Measurements from ENCODE around the gene MIEF2.

The MIEF2 gene

DNA sequence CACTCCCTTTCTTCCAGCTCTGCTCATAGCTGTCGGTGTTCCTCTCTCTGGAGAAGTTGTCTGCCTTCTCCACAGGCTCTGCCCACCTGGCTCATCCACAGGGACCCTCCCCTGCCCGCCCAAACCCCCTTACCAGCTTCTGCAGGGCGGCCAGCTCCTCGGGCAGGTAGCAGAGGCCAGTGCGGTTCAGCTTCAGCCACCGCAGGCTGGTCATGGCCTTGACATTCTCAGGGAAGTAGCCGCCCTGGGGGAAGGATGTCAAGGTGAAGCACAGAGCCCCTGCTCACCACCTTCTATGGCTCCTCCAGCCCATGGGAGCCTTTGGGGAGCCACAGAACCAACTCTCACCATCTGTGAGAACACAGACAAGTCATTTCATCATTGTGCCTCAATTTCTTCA, 3.7 kb upstream of the MIEF2 start:
- no peak for DNase-seq (ENCODE audit: low read depth)

DNA sequence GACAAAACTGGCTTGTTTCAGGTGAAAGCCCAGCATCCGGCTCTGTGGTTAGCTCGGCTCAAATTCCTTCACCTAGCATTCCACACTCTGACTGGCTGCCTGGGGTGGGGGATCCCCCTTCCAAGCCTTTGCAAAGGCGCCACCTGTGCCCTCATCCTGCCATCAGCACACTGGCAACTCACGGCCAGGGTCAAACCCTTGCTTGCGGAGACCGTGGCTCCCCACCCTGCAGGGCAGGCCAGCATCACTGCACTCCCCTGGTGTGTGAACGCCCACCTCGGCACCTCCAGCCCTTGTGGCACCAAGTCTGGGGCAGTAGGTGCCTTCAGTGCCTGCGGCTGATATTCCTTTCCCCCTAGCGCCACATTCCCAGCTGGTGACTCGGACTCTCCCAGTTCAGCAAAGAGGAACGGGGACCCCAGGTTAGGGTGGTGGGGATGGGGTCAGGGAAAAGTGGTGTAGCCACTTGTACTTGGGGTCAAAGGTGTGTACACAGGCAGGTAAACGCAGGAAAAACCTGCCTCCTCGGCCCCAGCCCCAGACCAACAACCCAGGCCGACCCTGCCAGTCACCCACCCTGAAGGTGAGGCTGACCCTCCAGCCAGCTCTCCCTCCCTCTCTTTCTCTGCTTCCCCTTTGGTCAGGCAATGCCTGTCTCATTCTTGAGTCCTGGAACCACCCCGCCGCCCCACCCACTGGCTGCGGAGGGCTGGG, 3.0 kb upstream of the MIEF2 start:
- DNase-seq (ENCODE audit: low read depth) = no peak

DNA sequence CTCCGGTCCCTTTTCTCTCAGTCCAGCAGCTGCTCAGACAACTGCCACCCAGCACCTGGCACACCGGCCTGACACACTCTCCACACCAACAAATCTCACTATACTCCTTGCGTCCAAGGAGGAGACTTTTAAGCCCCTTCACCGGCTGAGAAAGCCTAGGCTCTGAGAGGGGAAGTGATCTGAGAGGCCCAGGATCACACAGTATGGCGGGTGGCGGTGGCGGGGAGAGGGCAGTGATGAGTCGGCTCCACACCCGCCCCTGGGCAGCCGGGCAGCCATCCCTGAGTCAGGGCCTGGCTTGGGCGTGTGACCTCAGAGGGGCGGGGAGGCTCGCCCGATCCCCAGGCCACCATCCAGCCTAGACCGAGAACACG, 2.5 kb upstream of the MIEF2 start:
- no peak for DNase-seq (ENCODE audit: low read depth)

DNA sequence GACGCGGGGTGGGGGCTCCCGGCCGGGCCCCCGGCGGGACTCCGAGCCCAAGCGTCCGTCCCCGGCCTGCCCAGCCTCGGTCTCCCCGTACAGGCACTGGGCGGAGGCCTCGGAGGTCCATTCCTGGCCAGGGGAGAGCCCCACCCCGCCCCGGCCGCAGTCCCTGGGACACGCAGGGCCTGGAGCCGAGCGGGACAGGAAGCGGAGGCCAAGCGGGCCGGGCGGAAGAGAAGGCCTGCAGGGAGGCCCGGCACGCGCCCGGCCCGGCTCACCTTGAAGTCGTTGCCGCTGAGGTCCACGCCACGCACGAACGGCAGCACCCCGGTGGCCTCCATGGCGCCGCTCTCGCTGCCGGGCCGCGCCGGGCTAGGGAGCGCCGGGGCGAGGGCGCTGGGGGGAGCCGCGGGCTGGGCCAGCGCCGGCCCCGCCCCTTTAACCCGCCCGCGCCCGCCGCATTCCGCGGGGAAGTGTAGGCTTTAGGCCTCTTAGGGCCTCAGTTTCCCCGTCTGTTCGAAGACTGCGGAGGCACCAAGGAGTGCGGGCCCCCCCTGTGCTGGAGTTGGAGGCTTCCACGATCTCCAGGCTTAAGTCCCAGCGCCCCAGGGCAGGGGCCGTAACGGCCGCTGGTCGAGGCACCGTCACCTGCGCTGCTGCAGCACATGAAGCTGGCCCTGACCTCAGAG, 2.0 kb upstream of the MIEF2 start, which contains the start of gene FLII:
Gene FLII (minus strand): TSS at position 383 of the 683 bp plus-strand sequence. CDS start 48 bp downstream, at position 335.
- DNase-seq (ENCODE audit: low read depth) = no peak

DNA sequence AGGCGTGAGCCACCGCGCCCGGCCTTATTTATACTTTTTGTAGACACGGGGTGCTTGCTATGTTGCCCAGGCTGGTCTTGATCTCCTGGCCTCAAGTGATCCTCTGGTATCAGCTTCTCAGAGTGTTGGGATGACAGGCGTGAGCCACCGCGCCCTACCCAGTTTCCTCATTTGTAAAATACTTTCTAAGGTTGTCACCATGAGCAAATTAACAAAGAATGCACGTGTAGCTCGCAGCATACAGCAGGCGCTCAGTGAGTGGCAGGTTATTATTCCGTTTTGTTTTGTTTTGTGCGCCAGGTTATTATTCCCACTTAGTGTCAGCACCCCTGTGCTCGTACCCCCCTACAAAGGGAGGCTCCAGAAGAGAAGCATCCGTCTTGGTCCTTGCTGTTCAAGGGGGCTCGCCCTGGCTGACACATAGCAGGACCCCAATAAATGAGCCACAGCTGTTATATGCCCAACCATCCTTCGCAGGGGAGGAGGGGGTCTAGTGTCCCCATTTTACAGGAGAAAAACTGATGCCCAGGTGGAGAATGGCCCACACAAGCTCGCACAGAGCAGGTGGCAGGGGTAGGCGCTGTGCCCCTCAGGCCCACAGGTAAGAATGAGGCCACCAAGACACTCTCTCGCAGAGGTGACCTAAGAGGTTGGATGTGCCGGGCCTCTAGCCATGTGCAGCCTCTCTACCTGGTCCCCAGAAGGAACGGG, 686 bp upstream of the MIEF2 start:
- no peak for DNase-seq (ENCODE audit: low read depth)

DNA sequence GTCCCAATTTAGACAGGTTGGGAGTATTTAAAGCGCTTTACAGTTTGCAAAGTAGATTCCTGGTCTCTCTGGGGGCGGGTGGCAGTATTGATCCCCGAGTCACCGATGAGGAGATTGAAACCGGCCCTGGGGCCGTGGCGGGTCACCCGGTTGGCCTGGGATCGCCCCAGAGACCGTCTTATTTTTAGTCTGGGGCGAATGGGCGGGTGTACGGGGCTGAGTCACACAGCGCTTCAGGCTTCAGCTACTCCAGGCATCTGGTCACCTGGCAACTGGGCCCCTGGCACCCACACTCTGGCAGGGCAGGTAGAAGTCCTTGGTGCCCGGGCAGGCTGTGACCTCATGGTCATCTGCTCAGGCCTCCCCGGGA, 669 bp downstream of the MIEF2 start:
- DNase-seq (ENCODE audit: low read depth) = peak; percentile 14

DNA sequence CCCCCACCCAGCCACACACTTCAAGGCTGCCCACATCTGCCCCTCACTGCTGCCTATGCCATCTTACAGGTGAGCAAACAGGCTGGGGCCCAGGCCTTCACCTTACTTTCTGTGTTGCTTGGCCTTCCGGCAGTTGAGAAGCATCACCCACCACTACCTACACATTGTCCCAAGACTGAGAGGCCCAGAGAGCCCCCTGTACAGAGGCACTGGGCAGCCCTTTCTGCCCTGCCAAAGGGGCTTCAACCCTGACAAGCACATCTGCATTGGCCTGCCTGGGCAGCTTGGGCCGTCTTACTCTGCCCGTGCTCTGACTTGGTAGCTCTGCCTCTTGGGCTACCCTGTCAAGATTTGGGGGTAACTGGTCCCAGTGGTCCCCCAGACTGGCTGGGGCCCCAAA, 1.2 kb downstream of the MIEF2 start:
- no peak for DNase-seq (ENCODE audit: low read depth)

DNA sequence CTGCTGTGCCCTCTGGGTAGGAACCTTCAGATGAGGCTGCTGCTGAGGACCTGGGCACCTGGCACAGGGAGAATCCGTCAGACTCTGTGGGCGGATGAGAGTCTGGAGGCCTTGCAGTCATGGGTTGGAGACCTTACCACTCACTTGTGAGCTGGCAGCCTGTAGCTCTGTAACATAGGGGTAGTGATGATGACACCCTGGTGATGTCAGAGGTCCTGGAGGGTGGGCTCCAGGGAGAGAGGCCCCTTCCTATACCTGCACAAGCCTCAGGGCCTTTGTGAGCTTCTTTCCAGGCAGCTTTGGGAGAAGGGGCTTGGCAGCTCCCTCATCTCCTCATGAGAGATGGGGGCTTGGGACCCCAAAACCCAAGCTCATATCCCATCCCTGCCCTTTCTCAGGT, 1.6 kb downstream of the MIEF2 start:
- no peak for DNase-seq (ENCODE audit: low read depth)

DNA sequence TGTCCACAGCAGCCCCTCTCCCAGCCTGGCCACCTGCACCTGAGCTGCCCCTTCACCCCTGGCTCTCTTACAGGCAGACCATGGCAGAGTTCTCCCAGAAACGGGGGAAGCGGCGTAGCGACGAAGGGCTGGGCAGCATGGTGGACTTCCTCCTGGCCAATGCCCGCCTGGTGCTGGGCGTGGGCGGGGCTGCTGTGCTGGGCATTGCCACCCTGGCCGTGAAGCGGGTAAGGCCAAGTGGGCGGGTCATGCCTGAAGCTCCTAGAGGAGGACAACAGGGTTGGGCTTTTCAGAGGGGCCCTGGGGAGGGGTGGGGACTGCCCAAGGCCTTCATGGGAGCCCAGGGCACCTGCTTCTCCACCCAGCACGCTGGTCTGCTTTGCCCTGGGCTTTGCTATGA, 2.2 kb downstream of the MIEF2 start:
- DNase-seq (ENCODE audit: low read depth) = no peak

DNA sequence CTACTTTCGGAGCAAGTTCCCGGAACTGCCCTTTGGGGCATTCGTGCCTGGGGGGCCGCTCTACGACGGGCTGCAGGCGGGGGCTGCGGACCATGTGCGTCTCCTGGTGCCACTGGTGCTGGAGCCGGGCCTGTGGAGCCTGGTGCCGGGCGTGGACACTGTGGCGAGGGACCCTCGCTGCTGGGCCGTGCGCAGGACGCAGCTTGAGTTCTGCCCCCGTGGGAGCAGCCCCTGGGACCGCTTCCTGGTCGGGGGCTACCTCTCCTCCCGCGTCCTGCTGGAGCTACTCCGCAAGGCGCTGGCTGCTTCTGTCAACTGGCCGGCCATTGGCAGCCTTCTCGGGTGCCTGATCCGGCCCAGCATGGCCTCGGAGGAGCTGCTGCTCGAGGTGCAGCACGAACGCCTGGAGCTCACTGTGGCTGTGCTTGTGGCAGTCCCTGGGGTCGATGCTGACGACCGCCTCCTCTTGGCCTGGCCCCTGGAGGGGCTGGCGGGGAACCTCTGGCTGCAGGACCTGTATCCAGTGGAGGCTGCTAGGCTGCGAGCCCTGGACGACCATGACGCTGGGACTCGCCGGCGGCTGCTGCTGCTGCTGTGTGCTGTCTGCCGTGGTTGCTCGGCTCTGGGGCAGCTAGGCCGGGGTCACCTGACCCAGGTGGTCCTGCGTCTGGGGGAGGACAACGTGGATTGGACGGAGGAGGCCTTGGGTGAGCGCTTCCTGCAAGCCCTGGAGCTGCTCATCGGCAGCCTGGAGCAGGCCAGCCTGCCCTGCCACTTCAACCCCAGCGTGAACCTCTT, 3.6 kb downstream of the MIEF2 start:
- no peak for DNase-seq (ENCODE audit: low read depth)

DNA sequence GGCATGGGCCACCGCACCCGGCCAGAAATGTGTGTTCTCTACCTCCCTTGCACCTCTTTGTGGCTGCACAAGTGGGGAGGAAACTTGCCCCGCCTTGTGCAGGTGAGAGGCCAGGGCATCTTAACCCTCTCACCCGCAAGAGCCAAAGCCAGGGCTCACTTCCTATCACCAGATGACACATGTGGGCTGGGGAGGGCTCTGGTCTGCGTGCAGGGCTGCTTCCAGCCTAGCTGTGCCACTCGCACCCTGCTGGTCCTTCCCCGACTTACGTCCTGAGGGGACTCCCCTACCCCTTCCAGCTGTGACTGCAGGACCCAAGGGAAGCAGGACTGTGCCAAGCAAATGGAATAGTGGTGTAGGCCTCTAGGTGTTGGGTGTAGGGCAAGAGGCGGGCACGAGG, 6.9 kb downstream of the MIEF2 start:
- no peak for DNase-seq (ENCODE audit: low read depth)

DNA sequence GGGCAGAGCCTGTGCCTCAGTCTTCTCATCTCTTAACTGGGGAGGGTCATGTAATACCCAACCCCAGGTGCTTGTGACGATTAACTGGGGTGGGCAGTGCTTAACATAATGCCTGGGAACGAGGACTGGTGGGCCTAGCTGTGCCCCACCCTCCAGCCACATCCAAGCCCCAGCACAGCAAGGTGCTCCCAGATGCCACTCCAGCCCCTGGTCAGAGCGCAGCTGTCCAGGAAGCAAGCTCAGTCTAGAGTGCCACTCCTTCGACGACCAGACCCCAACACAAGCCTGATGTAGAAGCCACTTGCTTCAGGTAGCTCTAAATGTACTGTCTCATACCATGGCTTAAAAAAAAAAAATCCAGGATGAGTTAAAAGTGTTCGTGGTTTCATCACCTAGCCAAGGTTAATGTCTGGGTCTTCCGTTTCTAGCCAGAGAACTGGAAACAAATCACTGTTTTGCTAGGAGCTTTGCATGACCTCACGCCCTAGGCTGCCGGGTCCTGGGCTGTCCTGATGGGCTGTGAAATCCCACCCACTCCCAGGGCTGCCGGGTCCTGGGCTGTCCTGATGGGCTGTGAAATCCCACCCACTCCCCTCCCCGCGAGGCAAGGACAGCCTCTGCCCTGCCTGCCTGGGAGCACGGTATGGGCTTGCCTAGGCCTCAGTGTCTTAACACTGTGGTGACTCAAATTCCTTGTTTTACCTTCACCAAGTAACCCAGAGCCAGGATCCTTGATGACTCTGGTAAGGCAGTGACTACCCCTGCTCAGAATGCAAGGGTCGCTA, 7.7 kb downstream of the MIEF2 start:
- no peak for DNase-seq (ENCODE audit: low read depth)

DNA sequence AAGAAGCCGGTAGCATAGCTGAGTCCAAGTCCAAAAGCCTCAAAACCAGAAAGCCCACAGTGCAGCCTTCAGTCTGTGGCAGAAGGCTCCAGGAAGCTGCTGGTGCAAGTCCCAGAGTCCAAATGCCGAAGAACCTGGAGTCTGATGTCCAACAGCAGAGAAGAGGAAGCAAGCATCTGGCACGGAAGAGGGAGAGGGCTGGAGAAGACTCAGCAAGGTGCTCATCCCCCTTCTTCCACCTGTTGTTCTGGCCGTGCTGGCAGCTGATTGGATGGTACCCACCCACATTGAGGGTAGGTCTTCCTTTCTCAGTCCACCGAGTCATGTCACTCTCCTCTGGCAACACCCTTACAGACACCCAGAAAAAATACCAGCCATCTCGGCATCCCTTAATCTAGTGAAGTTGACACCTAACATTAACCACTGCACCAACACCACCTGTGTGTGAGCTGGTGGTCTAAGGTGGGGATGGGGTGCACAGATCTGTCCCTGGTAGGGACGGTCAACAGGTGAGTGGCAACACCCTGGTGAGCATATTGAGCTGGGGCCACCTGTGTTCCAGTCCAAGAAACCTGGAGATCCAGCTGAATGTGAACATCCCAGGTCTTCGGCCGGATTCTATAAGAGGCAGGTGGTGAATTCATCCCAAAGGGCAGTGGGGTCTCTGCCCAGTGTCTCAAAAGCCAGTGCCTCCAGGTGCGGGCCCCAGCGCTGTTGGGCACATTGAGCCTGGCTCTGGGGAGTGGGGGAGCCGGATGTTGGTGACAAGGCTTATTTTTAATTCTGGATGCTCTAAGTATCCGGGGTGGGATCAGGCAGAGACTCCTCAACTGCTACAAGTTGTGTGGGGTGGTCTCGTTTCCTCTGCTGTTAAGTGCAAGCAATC, 9.8 kb downstream of the MIEF2 start:
- no peak for DNase-seq (ENCODE audit: low read depth)

DNA sequence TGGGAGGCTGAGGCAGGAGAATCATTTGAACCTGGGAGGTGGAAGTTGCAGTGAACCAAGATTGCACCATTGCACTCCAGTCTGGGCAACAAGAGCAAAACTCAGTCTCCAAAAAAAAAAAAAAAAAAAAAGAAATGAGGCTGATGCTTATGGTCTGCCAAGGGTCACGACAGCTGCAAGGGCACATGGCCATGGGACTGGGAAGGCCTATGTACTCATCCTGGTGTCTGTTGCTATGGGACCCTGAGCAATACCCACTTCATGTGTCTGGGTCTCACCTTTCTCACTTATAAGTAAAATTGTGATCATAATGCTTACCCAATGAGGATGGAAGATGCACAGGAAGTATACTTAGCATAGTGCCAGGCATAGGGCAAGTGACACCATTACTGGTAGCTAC, 16.6 kb downstream of the MIEF2 start:
- no peak for DNase-seq (ENCODE audit: low read depth)

DNA sequence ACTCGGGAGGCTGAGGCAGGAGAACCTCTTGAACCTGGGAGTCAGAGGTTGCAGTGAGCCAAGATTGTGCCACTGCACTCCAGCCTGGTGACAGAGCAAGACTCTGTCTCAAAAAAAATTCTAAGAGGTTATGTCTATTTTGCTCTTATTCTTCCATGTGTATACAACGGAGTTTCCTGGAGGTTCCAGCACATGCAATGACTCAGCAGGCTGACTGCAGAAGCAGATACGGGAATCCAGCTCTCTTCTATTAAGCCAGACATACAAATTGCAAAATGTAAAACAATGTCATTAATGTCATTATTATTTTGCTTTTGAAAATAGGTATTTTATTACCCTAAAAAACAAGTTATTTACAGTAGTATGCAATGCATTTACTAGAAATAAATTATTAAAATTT, 18.4 kb downstream of the MIEF2 start:
- DNase-seq (ENCODE audit: low read depth) = no peak

DNA sequence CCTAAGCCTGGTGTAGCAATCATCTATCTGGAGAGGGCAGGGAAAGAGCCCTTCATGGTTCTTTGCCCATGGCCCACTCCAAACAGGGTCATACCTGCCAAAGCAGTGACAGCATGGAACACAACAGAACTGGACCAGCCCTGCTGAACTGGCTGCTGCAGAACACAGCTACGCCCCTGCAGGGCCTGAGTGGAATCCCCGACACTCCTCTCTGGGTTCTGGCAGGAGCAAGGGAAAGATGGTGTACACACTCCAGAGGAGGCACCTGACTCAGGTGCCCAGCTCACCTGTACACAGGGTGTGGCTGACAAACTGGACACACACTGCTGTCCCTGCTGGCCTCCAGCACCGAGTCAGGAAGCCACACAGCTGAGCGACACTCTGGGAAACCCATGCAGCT, 19.8 kb downstream of the MIEF2 start:
- no peak for DNase-seq (ENCODE audit: low read depth)

DNA sequence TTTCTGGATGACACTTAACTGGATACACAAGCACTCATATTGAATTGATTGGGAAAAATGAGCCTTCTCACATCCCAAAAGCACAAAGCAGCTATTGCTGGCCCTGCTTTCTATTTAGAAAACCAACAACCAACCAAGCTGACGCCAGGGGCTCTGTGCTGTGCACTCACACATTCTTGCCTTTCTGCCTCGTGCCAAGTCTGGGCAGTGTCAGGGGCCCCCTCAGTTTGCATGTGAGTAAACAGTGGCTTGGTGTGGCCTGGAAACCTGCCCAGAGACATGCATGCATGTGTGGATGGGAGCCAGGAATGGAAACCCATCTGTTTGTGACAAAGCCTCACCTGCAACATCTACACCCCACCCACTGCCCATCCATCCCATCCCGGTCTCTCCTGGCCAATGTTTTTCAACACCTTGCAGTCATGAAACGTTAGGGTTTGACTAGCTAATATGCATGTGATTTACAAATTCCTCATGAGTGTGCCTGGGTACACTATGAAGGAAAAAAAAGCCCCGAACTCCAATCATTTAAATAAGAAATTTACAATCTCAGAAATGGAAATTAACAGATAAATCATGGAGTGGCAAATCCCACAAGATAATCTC, 20.4 kb downstream of the MIEF2 start:
- DNase-seq (ENCODE audit: low read depth) = no peak

DNA sequence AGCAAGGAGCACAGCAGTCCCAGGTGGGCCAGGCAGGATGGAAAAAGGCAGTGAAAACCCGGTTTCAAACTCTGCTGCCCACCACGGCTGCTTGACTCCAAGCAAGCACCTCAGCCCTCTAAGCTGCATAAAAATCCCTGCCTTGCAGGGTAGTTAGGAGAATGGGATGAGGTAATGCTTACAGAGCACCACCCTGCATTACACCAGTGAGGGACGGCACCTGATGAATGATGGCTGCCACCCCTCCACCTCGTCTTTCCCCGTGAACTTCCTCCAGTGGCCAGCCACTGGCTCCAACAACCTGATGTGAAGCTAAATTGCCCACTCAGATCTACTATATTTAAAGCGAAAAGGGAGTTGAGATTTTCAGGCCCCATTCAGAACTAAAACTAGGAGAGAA, 21.3 kb downstream of the MIEF2 start:
- no peak for DNase-seq (ENCODE audit: low read depth)

DNA sequence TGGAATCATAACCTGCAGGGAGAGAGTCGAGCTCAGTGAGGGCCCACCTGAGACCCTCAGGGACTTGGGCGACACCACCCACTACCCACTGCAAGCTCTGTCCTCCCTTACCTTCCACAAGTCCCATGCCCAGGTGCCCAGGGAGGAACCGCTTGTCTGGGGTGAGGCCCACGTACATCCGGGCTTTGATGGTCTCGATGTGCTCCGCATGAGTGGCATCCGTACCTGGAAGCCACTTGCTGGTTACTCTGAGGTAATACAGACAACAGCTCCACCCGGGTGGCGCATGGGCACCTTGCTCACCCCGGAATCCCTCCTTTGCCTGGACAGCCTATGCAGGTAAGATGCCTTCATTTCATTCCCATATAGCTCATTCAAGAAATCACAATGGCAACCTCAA, 24.8 kb downstream of the MIEF2 start:
- DNase-seq (ENCODE audit: low read depth) = no peak
